GM18858 (cell line): ENCODE measurements around the gene TFDP1.

ENCODE experiments used
- ATAC-seq: cut with Tn5 transposase; IDR thresholded peaks from one replicate; pipeline ENCODE4 v1.9.1; 2021; ENCODE audit not compliant: unreplicated experiment

TFDP1 gene

DNA sequence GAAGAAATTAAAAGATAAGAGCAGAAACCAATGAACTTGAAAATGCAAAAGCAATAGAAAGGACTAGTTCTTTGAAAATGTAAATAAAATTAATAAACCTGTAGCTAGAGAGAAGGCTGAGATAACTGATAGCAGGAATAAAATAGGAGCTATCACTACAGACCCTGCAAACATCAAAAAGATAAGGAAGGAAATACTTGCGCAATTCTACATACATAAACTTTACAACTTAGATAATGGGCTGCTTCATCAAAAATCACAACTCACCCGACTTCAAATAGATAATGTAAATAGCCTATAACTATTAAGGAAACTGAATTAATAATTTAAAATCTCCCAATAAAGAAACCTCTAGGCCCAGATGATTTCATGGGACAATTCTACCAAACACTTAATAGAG lies 77.0 kb downstream of the TFDP1 start:
- ATAC-seq: no peak

DNA sequence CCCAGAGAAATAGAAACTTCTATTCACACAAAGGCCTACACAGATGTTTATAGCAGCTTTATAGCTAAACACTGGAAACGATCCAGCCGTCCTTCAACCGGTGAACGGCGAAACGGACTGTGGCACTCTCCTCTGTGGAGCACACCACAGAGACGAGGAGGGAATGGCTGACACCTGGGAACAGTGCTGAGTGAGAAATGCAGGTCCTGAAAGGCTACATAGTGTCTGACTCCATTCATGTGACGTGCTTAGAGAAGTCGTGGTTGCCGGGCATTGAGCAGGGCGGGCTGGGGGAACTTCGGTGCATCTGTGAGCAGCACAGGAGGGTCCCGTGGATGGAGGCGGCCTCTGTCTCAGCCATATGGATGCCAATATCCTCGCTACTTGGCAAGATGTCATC lies 79.4 kb downstream of the TFDP1 start:
- ATAC-seq: no peak

DNA sequence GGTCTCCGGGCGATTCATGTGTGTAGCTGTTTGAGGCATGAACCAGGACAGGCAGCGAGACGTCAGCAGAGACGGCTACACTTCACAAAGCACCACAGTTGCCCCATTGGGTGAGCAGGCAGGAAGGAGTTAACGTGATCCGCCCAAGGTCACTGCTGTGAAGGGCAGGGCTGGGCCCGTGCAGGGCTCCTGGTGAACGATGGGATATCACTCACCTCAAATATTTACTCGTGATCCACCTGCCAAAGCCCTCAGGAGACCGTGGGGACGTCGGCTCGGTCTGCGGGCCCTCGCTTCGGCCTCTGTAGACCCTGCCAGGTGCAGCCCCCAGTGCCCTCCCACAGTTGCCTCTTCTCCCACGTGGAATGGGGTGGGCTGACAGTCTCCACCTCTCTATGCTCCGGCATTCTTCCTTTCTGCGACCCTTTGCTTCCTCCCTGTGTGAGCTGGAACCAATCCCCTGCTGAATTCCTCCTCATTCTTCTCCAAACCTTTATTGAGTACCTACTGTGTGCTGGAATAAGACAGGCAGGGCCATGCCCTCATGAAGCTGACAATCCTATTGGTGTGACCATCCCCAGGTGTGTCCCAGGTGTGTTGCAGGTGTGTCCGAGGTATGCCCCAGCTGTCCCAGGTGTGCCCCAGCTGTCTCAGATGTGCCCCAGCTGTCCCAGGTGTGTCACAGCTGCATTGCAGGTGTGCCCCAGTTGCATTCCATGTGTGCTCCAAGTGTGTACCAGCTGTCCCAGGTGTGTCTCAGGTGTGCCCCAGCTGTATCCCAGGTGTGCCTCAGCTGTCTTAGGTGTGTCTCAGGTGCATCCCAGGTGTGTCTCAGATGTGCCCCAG lies 80.4 kb downstream of the TFDP1 start:
- no peak for ATAC-seq

DNA sequence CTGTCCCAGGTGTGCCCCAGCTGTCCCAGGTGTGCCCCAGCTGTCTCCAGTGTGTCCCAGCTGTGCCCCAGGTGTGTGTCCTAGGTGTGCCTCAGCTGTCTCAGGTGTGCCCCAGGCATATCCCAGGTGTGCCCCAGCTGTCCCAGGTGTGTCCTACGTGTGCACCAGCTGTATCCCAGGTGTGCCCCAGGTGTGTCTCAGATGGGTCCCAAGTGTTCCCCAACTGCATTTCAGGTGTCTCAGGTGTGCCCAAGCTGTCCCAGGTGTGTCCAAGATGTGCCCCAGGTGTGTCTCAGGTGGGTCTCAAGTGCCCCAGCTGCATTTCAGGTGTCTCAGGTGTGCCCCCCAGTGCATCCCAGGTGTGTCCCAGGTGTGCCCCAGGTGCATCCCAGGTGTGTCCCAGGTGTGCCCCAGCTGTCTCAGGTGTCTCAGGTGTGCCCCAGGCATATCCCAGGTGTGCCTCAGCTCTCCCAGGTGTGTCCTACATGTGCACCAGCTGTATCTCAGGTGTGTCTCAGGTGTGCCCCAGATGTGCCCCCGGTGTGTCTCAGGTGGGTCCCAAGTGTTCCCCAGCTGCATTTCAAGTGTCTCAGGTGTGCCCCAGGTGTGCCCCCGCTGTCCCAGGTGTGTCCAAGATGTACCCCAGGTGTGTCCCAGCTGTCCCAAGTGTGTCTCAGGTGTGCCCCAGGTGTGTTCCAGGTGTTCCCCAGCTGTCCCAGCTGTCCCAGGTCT lies 81.2 kb downstream of the TFDP1 start:
- ATAC-seq: no peak

DNA sequence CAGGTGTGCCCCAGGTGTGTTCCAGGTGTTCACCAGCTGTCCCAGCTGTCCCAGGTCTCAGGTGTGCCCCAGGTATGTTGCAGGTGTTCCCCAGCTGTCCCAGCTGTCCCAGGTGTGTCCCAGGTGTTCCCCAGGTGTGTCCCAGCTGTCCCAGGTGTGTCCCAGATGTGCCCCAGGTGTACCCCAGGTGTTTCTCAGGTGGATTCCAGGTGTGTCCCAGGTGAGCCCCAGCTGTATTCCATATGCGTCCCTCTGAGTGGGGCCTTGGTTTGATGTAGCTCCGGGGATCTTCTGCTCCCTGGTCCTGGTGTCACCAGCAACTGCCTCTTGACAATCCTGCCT lies 81.7 kb downstream of the TFDP1 start:
- no peak for ATAC-seq

DNA sequence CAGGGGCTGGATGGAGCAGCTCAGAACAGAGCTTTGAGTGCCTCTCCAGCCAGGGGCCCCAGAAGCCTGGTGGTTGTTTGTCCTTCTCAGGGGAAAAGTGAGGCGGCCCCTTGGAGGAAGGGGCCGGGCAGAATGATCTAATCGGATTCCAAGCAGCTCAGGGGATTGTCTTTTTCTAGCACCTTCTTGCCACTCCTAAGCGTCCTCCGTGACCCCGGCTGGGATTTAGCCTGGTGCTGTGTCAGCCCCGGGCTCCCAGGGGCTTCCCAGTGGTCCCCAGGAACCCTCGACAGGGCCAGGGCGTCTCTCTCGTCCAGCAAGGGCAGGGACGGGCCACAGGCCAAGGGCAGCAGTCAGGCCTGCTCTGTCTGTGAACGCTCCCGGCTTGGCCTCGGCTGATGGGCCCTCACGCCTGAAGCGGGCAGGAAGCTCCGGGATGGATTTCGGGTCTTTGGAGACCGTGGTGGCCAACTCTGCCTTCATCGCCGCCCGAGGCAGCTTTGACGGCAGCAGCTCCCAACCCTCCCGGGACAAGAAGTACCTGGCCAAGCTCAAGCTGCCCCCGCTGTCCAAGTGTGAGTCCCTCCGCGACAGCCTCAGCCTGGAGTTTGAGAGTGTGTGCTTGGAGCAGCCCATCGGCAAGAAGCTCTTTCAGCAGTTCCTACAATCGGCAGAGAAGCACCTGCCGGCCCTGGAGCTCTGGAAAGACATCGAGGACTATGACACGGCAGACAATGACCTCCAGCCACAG lies 82.6 kb downstream of the TFDP1 start, which contains the start of gene GRK1:
Gene GRK1 (plus strand): TSS at position 269 of the 751 bp plus-strand sequence. CDS start 168 bp downstream, at position 437.
- no peak for ATAC-seq

DNA sequence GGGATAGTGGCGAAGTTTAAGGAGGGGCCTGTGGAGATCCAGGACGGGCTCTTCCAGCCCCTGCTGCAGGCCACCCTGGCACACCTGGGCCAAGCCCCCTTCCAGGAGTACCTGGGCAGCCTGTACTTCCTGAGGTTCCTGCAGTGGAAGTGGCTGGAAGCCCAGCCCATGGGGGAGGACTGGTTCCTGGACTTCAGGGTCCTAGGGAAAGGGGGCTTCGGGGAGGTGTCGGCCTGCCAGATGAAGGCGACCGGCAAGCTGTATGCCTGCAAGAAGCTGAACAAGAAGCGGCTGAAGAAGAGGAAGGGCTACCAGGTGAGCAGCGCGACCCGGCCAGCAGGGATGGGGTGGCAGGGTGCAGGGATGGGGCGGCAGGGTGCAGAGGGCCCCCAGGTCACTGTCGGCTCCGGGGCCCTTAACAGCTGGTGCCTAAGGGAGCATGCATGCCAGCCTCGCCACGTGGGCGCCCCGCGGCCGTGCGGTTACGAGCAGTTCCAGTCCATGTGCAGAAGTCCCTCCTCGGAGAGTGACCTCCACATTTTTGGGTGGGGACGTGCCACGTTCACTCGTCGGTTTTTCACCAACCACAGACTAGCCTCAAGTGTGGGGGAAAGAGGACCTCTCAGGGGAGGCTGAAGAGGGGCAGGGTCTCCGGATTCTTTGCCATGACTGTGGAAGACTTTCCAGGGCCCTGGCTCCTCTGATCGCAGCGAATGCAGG lies 83.4 kb downstream of the TFDP1 start:
- no peak for ATAC-seq

DNA sequence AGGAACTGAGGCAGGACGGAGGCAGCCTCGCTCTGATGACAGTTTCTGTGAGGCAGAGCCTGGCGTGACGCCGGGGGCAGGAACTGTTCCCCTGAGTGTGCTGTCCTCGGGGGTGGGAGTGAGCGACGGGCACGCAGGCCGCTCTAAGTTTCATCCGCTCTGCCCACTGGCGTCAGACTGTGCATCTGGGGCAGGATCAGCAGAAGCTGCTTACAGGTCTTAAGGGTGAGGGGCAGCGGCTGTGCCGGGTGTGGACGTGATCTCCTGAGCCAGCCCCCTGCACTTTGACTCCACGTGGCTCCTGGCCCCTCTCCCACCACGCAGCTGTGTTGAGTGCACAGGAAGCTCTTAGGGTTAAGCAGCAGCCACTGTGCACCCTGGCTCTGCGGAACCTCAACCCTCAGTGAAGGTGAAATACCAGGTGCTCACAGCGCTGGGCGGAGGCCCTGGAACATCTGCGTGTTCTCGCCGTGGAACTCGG lies 84.0 kb downstream of the TFDP1 start:
- ATAC-seq: no peak

DNA sequence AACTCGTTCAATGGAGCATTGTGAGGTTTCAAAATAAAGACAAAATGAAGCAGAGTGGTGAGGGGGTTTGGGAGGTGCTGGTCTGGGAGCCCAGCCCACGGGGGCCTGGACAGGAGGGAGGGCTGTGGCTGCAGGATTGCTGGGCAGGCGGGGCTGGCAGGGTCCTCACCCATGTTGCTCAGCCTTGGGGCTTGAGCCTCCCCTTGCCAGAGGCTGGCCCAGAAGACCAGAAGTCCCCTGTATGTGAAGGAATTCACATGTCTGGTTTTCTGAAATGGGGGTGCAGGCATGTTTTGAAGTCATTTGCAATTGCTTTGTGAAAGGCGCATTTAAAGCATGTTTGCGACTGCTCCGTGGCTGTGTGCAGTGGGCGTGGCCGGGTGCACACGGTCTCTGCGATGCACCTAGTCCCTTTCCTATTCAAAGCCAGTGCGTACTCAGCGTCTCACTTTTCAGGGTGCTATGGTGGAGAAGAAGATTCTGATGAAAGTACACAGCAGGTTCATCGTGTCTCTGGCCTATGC lies 84.7 kb downstream of the TFDP1 start:
- no peak for ATAC-seq

DNA sequence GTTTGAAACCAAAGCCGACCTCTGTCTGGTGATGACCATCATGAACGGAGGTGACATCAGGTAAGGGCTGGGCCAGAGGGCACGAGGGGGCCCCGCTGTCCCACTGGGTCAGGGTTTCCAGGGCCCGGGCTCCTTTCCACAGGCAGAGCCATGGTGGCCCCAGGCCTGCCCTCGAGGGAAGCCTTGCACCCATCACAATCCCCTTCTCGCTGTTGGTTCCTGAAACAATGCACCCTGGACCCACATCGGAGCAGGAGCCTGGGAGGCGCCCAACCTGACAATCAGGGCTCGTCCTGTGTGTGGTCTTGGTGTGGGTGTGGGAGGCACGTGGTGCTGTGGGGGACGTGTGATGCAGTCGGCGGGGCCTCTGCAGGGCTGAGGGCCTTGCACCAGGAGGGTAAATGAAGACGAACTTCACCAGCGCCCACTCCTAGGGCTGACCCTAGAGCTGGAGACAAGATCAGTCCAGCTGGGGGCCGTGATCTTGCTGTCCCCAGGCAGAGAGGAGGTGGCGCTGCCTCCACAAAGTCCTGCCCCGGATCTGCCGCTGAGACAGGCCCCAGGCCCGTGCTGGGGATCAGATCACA lies 85.3 kb downstream of the TFDP1 start:
- ATAC-seq: no peak

- ATAC-seq: no peak
These were observed 86.0 kb downstream of the TFDP1 start for GRCh38 chr13:113670541-113670940.

- ATAC-seq: no peak
These were observed 86.8 kb downstream of the TFDP1 start for GRCh38 chr13:113671066-113672001.

DNA sequence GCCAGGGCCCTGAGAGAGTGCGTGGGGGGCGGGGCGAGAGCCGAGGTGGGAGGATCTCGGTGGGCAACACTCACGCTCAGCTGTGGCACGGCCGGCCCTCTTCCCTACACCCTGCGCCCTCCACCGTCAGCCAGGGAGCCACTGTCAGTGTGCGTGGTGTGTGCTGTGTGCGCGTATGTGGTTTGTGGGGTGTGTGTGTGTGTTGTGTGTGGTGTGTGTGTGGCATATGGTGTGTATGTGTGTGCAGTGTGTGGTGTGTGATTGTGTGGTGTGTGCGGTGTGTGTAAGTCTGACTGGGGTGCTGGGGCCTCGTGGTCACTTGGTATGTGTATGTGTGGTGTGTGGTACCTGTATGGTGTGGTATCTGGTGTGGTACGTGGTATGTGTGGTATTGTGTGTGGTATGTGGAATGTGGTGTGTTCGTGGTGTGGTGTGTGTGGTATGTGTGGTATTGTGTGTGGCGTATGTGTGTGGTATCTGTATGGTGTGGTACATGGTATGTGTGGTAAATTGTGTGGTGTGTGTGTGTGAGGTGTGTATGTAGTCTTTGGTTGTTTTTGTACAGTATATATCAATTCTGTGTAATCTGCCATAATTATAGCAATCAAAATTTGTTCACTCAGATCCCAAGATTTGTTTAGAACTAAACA lies 87.6 kb downstream of the TFDP1 start:
- no peak for ATAC-seq
